Activated gamma-delta T cell (primary cell): Measurements from ENCODE around the gene IQUB.
"Not testable (repeated sequence)": the region's sequence is repeated elsewhere in the genome, so short reads cannot be mapped to it uniquely, and the experiment has no call there.

Experiments
- DNase-seq: peaks from one replicate; lab custom pipeline; 2025; lab: John Stamatoyannopoulos, UW
- total RNA-seq, 2 donors: gene quantifications; one replicate each; lab custom pipeline; 2026; lab: John Stamatoyannopoulos, UW

IQUB gene
- 0.10 to 0.83 reads per million in 2 donors for total RNA-seq

DNA sequence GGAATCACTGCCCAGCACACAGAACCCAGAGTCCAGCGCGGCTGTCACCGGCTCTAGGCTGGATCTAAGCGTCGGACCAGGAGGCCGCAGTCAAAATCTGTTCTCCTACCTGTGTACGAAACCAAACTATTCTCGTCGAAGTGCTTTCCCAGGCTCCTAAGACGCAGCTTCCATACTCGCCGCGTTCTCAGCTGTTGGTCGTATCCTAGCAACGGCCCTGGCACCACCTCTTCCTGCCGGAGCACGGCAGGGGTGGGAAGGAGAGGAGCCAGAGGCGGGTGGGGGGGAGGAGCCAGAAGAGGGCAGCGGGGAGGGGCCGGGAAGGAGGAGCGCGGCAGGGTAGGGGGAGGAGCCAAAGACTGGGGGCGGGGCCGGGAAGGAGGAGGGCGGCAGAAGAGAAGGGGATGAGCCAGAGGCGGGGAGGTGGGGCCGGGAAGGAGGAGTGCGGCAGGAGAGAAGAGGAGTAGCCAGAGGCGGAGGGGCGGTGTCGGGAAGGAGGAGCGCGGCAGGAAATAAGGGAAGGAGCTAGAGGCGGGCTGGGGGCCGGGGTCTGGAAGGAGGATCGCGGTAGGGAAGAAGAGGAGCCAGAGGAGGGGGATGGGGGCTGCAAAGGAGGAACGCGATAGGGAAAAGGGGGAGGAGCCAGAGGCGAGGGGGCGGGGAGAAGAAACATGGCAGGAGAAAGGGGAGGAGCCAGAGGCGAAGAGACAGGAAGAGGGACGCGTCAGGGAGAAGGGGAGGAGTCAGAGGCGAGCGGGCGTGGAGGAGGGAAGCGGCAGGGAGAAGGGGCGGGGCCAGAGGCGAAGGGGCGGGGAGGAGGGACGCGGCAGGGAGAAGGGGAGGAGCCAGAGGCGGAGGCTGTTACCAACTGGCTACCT, at the start of gene IQUB:
IQUB (minus strand) TSS at position 213 of the 878 bp plus-strand sequence. CDS start 22,255 bp downstream, outside the sequence.
- DNase-seq = peak; percentile 79

DNA sequence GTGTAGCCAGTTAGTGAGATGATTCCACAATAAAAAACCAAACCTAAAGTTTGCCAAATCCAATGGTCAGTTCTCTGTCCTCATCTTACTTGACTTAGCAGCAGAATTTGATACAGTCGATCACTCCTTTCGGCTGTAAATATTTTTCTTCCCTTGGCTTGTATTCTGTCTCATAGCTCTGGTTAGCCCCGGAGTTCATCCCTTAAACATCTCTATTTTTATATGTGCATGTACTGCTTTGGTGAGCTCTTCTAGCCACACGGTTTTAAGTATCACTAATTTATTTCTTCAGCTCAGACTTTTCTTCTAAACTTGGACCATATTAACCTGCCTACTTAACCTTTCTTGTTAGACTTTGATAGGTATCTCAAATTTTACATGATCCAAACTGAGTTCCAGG, 49.4 kb upstream of the IQUB start:
- no peak for DNase-seq

DNA sequence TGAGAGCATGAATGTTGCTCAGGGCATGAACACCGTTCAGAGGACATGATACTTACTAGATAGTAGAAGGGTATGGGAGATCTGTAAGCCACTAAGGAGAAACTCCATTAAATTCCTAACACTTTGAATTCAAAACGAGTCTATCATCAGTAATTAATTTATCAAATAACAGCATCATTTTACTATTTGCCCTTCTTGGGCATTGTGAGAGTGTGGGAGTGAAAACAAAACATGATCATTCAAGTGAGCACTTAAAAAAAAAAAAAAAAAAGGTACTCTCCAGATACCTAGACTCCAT, 46.7 kb upstream of the IQUB start:
- DNase-seq = no peak

DNA sequence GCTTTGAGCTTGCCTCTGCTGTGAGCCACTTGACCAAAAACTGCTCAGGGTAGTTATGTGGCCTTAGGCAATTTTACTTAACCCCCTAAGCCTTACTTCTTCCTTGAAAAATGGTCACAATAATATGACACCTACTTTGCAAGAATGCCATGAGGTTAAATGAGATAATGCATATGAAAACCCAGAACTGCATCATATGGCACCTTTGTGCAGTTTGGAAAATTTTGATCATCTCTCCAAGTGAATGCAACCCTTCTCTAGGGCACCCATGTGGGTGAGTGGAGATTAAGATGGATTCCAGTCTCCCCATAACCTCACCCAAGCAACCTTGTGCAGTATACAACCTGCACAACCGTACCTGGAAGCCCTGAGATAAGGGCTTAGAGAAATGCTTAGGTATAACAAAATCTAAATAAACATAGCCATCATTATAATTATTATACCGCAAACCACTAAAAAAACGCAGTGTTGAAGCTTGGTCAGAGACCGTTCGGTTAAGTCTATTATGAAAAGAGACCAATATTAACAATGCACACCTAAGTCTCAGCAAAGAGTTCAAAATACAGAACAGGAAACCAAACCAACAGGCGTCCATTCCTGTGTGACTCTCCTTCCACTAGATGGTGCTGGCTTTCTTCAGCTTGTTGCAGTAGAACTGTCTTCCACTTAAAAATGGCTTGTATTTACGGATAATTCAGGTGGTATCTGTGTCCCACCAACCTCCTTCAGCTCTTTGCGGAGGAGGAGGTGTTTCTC, 46.2 kb upstream of the IQUB start:
- no peak for DNase-seq

DNA sequence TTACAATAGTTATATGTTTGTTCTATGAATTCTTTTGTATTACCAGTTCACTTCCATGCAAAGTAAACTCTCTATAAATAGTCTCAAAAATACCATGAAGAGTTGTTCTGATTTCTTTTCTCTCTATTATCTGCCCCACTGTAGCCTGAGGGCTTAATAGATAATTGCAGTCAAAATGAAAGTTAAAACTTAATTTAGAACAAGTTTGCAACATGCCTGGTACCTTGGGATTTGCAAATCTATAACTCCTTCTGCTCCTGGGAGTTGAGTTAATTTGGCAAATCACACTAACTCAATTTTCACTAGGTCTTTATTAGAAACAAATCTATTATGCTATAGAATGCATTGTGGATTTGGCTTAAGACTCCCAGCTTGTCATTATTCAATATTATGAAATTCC, 45.0 kb upstream of the IQUB start:
- no peak for DNase-seq

DNA sequence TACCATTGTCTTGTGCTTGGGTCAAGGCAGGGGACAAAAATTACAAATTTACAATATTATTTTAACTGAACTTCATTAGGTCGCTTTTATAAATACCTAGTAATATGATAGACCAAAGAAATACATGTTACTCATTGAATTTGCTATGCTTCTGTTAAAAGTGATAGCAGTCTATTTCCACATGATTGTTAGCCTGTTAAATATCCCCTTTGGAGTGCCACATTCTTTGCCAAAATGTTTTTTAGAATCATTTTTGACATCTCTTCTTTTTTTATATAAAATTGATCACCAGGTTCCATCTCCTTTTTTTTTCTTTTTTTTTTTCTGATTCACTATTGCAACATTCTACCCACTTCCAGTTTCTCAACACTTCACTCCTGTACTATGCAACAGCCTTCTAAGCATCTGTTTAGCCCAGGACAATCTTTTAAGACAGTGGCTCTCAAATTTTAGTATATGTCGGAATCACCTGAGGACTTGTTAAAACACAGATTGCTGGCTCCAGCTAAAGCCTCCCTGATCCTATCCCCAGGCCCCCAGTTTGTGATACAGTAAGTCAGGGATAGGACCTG, 39.6 kb upstream of the IQUB start:
- DNase-seq = no peak

DNA sequence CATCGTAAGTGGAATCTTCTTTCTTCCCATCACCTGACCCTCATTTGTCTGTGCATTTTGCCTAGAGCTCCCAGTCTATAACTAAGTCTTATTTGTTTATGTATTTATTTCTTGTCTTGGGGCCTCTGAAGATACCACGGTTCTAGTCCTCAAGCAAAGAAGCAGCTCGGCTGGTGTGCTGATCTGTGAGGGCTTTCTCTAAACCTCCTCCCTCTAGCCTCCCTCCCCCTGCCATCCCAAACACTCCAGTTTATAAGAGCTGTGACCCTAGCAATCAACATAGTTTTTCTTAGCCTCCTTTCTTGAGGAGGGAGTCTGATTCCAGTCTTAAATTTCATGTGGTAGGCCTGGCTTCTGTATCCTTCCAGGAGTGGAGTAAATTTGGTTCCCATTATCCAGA, 38.9 kb upstream of the IQUB start:
- no peak for DNase-seq

DNA sequence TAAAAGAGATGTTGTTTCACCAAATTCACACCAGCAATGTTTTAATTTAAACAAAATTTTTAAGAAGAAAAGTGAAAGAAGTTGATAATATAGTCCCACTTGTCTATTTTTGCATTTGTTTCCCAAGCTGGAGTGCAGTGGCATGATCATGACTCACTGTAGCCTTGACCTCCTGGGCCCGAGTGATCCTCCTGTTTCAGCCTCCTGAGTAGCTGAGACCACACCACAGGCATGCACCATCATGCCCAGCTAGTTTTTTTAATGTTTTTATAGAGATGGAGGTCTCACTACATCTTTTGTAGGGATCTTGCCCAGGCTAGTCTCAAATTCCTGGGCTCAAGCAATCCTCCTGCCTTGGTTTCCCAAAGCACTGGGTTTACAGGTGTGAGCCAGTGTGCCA, 37.3 kb upstream of the IQUB start:
- DNase-seq = no peak

DNA sequence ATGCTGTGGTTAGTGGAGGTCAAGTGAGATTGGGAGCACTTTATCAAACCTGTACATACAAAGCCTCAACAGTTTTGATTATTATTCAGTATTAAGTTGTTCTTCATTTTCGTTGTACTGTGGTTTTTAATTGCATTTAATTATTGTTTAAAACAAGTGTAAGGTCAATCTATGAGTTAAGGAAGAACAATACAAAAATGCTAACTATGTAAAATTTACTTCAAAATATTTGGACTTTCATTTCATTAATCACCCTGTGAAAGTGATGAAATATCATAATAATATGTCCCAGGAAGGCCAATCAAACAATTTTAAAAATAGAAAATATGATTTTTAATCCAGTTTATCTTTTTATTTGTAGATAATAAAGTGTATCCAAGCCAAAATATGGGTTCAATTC, 36.8 kb upstream of the IQUB start:
- no peak for DNase-seq

DNA sequence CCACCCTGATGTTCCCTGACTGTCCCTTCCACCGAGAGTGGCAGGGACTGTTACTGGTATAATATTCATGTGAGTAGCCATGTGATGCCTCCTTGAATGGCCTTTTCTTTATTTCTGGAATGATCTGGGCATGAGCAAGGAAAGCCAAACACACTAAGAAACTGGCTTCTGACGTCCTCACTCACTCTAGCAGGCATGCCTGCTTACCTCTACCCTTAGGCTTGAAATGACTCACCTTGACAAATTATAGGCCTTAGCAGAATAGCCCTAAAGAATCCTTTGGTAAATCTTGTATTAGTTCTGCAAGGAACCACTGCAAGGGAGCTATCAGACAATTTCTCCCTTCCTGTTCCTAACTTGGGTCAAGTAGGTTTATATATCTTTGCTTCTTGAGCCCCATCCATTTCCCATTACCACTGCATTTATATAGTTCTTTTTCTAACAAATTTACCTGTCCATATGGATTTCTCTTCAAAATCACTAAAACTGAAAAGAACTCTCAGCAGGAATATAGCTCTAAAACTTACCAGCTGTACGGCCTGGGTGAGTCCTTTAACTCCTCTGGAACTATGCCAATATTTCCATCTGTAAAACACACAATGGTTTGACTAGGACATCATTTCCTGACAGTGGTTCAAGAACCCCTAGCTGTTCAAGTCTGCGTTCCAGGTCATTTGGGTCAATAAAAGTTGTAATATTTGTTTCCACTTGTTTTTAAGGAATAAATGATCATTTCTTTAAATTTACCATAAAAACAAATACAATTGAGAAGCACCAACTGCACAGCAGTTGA, 36.2 kb upstream of the IQUB start:
- no peak for DNase-seq

DNA sequence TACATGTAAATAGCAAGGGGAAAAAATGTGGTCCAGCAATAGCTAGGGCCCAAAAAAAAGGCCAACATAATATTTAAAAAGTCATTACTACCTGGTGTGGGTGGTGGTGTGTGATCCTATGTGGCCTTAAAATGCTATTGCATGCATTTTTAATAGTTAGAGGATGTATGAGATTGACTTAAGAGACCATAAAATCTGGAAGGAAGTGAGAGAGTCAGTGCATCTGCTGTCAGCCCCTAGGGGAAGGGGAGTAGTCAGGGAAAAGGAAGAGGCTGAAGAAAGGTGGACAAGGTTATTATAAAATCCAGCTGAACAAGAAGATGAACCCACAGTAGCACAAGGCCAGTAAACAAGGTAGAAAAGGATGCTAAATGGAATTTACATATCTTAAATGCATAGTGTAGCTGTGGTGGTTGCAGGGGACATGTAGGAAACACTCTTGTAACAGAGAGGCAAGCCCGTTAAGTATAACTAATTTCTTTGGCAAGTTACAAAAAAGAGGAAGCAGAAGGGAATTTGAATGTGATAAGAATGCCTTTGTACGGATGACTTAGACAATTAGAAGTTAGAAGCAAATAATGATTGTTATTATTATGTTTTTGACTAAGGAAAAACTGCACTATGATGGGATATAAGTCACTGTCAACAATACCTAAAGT, 35.1 kb upstream of the IQUB start:
- DNase-seq = no peak

DNA sequence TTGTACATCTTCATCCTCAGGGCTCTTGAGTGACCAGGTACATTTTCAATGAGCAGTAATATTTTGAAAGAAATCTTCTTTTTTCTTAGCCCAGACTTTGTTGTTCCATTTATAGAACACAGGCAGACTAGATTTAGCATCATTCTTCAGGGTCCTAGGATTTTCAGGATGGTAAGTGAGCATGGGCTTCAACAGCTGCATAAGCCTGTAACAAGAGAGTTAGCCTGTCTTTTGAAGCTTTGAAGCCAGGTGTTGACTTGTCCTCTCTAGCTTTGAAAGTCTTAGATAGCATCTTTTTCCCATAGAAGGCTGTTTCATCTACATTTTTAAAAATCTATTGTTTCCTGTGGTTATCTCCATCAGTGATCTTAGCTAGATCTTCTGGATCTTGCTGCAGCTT, 27.7 kb upstream of the IQUB start:
- no peak for DNase-seq

DNA sequence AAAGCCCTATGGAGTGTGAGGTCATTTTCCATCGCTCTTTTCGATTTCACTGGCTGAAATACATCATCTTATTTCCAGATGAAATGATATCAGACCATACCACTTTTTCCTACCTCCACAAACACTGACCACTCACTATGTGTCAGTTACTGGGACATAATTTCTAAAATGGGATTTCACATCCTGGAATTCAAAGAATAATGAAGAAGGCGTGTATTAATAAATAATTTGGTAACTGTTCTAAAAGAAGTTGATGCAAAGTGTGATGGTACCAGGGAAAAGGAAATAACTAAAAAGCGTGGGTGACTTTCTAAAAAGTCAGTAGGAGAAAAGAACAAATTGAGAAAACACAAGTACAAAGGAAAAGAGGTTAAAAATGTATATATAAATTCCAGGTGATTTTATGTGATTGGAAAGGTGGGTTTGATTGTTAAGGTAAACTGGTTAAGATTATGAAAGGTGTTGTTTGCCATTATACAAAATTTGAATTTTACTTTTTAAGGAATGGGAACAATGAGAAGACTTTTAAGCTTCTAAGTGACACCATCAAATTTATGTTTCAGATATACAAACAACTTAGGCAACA, 24.0 kb upstream of the IQUB start:
- DNase-seq = no peak

DNA sequence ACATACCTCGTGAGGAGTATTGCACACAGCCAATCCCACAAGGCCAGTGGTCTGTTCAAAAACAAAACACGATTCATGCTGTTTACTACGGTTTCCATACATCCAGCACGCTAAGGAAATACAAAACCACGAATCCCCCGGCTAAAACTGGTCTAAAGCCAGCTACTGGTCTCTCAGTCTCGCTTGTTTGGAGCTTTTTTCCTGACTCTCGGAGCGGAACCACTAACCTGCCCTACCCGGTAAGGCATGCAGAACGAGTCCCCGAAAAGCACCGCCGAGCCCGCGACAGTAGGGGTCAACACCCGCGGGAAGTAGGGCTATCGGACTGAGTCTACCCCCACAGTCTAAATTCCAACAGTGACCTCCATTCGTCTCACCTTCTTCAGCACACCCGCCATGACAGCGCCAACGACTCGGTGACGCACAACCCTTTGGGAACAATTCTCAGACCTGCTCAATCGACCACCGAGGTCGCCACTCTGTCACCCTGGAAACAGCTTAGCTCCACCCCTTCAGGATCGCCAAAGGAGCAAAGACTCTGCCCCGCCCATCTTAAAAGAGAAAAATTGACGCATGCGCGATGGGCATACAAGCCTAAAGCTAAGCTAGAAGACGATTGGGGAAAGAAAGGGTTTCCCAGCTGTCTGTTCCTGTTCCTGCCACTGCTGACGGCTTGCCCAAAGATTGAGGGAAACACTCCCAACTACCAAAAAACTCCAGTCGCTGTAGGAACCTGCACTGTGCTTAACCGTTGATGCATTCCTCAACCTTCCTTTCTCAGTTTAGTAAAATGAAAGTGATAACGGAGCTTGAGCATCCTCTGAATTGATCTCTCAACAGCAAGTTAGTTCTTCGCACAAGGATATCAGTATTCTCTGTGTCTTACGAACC, 23.2 kb upstream of the IQUB start, which contains the start of gene NDUFA5:
NDUFA5 (minus strand) TSS at position 421 of the 891 bp plus-strand sequence; CDS start at position 398, 23 bp downstream.
- DNase-seq = peak; percentile 26

DNA sequence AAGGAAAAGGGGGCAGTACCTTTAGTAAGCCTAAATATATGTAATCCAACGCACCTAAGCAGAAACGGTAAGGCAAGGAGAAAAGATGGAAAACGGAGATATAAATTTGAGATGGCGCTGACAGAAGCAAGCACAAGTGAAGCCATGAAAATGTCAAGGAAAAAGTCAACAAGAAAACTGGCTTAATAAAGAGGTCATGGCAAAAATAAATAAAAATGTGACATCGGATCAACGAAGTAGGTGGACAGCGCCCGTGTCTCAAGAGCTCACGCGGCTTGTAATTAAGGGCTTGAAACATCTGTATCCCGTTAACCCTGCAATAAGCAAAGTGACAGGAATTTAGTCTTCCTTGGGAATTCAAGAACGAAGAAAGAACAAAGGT, 22.6 kb upstream of the IQUB start:
- no peak for DNase-seq

DNA sequence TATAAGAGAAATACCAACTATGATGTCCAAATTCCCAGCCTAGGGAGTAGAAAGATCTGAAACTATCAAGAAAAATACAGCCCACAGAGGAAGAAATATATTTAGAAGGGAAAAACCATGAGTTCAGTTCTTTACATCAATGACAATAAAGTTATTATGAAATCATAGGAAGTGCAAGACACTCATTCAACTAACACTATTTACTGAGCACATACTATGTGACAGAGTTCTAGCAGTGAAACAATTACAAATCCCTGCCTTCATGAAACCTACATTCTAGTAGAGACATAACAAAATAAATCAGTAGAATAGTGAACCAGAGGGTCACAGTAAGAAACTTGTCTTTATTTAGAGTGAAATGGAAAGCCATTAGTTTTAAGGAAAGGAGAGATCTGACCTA, 21.1 kb upstream of the IQUB start:
- DNase-seq = no peak

DNA sequence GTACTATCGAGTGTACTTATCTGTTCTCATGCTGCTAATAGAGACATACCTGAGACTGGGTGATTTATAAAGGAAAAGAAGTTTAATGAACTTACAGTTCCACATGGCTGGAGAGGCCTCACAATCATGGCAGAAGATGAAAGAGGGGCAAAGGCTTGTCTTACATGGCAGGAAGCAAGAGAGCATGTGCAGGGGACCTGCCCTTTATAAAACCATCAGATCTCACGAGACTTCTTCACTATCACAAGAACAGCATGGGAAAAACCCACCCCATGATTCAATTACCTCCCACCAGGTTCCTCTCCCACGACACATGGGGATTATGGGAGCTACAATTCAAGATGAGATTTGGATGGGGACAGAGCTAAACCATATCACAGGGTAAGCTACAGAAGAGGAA, 18.8 kb upstream of the IQUB start:
- DNase-seq = no peak

DNA sequence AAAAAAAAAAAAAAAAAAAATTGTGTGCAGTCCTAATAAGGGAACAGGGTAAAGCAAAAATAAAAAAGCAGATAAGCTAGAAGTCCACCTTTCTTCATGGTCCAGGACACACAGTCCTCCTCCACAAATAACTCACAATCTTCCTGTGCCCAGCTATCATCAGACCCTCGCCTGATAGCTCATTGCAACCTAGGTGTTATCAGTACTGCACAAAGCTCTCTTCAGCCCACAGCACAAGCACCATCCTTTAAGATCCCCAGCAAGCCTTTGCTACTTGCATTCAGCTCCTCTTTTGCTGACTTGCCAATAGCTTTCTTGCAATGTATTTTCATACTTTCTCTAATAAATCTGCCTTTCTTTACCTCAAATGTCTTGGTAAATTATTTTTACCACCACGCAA, 18.2 kb upstream of the IQUB start:
- no peak for DNase-seq

DNA sequence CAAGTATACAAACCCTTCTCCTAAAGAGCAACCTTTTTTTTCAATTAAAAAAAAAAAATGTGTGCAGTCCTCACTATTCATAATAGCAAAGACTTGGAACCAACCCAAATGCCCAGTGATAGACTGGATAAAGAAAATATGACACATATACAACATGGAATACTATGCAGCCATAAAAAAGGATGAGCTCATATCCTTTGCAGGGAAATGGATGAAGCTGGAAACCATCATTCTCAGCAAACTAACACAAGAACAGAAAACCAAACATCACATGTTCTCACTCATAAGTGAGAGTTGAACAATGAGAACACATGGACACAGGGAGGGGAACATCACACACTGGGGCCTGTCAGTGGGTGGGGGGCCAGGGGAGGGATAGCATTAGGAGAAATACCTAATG, 17.7 kb upstream of the IQUB start:
- not testable (repeated sequence) for DNase-seq

DNA sequence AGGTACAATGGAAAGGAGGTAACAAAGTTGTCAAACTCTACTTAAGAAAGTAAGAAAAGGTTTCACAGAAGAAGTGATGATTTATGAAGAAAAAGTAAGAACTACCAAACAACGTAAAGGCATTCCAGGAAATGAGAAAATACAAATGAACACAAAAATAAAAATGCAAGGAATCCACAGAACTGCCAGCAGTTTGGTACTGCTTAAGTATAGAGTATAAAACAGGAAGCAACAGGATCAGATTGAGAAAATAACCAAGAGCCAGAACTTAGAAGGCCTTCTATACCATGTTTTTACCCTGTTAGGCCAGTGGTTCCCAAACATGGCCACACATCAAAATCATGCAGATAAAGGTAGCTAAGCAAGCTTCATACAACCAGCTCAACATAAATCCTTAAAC, 14.0 kb upstream of the IQUB start:
- DNase-seq = no peak
